ENCODE data around the gene ABHD13.
"Not testable (repeated sequence)": the region's sequence is repeated elsewhere in the genome, so short reads cannot be mapped to it uniquely, and the experiment has no call there.

ABHD13 gene

DNA sequence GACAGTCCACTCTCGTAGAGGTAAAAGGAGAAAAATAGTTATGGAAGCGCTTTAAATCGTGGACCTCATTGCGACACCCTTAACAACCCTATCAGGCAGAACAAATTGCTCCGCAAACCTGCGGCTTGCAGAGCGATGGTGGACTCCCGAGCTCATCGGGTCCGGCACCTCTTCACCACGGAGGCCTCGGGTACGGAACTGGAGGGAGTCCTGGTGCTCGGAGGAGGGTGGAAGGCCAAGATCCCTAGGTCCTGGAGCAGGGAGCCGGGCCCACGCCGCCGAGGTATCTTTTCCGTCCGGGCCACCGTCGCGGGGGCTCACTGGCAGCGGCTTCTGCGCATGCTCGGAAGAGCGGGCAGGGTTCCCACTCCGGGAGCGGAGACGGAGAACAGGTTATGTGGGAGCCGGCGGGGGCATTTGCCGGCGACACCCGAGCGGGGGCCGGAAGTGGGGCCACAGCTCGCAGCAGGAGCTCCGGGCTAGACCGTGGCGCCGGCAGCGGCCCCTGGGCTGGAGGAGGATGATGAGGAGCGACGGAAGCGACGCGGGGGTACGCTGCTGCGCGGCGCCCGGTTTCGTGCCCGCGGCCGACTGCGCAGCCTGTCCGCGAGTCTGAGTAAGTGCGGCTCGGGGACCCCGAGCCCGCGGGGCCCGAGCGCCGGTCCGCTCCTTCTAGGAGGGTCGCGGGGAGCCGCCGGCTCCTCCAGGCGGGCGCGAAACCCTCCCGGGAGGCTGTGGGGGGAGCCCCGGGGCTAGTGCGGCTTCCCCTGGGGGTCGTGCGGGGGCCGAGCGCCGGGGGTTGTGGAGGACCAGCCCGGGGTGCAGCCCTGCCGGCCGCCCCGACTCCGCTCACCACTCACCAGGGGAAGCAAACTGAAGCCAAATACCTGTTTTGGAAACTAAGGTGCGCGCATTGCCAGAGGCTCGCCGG is at the start of gene ABHD13:
ABHD13 (plus strand) TSS at position 349 of the 931 bp plus-strand sequence. CDS start 10,827 bp downstream, outside the sequence.
- DNase-seq (ENCODE audit: low read depth), result peak; percentile 69

DNA sequence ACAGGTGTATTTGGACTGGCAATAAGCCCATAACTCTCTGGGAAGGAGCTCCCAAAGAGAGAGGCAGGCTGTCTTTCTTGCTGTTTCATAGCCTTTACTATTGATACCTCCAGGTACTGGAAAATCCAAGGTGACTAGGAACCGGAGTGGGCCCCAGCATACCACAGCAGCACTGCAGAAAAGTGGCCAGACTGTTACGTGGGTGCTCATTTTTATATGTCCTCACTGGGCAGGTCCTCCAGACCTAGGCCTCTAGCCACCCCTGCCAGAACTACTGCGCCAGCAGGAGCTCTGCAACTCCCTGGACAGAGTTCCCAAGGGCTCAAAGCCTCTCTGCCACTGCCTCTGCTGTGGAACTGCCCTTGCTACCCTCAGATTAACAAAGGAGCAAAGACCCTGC is 49.3 kb upstream of the ABHD13 start:
- DNase-seq (ENCODE audit: low read depth), result no peak

DNA sequence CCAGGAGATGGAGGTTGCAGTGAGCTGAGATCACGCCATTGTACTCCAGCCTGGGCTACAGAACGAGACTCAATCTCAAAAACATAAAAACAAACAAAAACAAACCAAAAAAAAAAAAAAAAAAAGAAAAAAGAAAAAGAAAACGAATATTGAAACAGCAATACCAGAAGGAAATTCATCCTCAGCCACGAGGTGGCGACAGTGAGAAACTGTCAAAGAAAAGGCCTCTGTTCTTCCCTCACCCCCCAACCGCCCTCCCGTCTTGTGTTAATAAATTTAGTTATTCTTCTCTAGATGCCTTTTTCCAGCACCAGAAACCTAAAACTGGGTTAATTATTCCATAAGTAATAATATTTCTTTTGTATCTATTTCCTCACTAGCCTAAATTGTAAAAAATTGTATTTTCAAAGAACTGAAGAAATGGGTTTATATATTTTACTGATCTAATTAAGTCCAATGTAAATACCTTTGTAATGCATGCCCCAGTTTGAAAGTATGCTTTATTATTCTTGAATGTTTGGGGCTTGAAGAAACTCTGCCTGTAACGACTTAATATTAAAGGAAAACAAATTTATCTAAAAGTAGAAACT is 41.4 kb upstream of the ABHD13 start:
- DNase-seq (ENCODE audit: low read depth), result peak; percentile 32

DNA sequence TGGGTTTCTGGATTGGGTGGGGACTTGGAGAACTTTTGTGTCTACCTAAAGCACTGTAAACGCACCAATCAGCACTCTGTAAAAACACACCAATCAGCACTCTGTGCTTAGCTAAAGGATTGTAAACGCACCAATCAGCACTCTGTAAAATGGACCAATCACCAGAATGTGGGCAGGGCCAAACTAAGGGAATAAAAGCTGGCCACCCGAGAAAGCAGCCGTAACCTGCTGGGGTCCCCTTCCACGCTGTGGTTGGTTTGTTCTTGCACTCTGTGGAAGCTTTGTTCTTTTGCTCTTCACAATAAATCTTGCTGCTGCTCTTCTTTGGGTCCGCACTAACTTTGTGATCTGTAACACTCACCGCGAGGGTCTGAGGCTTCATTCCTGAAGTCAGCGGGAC is 40.1 kb upstream of the ABHD13 start:
- DNase-seq (ENCODE audit: low read depth), result no peak

GRCh38 chr13:108182652-108183051 is 35.5 kb upstream of the ABHD13 start:
- no peak for DNase-seq (ENCODE audit: low read depth)

DNA sequence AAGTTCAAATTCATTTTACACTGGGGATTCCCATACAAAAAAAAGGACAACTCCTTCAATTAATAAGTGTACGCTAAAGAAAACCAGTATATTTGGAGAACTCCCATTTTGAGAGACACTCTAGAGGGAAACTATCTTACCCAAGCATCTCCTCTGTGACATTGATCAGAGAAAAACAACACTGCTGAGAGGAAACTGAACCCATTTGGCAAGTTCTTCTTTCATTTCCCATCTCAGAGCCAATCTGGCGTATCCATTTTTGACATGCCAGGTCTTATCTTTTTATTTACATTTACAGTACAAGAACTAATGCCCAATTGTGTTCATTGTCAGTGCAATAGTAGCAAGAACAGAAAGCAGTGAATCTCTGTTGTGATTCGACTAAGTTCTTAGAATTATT is 33.0 kb upstream of the ABHD13 start:
- no peak for DNase-seq (ENCODE audit: low read depth)

GRCh38 chr13:108188260-108188659 is 29.9 kb upstream of the ABHD13 start:
- no peak for DNase-seq (ENCODE audit: low read depth)

- DNase-seq (ENCODE audit: low read depth), result no peak
Observed at GRCh38 chr13:108190897-108191296, 27.3 kb upstream of the ABHD13 start.

GRCh38 chr13:108193806-108194205 is 24.4 kb upstream of the ABHD13 start:
- DNase-seq (ENCODE audit: low read depth), result no peak

DNA sequence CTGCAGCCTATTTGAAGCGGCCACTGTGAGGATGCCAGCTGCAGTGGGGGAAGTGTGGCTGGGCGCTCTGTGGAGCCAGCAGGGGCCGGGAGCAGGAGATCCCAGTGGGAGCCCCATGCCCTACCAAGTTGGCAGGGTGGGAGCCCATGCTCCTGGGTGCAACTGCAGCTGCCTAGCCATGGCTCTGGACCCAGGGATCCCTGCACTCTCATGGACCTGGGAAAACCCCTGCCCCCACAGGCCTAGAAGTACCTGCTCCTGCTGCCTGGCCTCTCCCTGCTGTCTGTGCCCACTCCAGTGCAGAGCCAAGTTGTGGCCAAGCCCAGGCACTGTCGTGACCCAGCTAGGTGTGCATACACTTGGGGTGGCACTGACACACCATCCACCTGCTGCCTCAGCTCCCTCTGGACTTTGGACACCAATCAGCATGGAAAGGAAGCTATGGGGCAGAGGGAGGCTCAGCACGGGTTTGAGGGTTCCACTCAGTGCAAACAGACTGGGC is 23.7 kb upstream of the ABHD13 start:
- no peak for DNase-seq (ENCODE audit: low read depth)

DNA sequence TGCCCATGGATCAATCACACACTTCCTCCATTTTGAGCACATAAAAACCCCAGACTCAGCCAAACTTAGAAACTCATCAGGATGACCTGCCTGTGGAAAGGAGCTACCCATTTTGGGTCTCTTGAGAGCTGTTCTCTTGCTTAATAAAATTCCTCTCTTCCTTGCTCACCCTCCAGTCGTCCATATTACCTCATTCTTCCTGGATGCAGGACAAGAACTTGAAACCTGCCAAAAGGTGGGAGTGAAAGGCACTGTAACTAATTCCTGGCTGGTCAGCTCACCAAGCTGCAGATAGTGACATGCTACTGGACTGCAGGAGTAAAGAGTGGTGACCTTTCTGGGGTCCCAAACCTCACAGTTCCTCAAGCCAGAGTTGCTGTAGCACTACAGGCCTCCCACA is 23.0 kb upstream of the ABHD13 start:
- DNase-seq (ENCODE audit: low read depth), result no peak

DNA sequence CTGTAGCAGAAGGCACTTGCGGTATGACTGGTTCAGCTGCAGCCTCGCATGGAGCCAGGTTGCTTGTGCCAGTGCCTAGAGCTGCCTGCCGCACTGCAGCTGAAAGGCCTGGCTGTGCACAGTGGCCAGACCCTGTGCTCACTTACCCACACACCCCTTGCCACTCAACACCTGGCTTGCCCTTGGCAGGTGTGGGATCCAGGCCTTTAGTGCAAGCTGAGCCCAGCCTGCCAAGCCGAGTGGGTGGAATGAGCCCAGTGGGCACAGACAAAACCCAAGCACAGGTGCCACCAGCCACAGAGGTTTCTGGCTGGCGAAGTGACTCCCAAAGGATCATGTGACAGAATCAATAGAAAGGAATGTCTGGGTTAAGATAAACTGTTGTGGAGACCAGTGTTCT is 22.3 kb upstream of the ABHD13 start:
- DNase-seq (ENCODE audit: low read depth), result no peak

DNA sequence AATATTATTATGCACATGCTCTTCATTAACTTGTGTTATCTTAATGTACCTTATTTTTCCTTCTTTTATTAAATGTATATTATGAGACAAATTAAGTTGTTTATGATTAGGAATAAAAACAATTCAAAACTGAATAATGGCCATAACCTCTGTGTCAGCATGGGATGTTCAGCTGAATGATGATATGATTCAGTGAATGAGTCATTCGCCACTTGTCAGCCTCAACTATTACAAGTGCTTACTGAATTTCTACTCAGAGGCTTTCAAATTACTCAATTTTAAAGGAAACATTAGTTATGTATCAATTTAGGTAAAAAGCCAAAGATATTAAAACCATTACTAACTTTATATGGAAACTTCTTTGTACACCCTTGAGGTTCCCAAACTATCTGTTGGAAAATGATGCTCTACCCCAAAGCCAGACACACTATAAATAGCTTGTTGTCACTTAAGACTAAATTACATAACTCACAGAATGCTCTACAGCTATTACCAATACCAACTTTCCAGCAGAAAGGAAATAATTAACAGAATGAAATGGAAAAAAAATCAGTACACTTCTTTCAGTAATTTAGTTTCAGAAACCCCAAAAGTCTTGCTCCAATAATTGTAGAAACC is 17.3 kb upstream of the ABHD13 start:
- no peak for DNase-seq (ENCODE audit: low read depth)

GRCh38 chr13:108210551-108210950 is 7.6 kb upstream of the ABHD13 start:
- DNase-seq (ENCODE audit: low read depth), result no peak

GRCh38 chr13:108212886-108213285 is 5.3 kb upstream of the ABHD13 start:
- DNase-seq (ENCODE audit: low read depth), result no peak

DNA sequence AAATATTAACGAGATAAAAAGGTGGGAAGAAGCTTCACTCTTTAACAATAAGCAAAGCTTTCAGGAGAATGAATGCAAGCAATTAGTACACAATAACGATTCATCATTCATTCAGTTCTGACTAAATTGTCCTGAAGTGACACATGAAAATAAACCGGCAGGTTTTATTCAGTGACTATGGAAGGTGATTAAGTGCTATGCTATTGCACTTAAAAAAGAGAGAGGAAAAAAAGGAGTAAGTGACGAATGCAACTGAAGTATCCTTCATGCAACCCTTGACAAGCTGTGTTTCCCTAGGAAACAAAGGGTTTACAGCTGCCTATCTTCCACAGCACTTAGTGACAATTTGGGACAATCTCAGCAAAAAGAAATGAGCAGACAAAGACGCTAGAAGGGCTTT is 4.2 kb upstream of the ABHD13 start:
- no peak for DNase-seq (ENCODE audit: low read depth)

DNA sequence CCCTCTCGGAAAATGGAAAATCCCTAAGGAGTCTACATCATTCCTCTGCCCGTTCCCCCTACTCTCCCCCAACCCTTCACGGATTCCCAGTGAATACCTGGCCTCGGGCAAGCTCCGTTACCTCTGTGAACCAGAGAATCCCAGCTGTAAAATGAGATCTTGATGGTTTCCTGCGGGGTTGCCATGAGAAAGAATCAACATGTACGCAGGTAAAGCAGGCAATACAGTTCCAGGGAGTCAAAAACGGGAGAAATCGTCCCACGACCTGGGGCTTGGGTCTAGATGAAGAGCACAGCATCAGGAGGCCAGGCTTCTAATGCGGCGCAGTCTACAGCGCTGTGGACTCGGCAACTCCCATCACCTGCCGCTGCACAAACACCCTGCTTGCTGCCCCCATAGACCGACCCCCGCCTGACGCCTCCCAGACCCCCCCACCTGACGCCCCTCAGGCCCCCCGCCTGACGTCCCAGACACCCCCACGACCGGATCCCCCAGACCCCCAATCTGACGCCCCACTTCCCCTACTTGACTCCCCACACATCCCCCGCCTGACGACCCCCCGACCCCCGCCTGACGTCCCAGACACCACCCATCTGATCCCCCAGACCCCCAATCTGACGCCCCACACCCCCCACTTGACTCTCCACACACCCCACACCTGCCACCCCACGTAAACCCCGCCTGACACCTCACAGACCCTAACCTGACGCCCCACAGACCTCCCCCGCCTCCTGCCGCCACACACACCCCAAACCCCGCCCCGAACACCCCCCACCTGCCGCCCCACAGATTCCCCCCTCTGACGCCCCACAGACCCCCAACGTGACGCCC is 3.5 kb upstream of the ABHD13 start:
- DNase-seq (ENCODE audit: low read depth), result no peak

GRCh38 chr13:108215436-108215835 is 2.8 kb upstream of the ABHD13 start, which contains the start of gene LIG4:
TSS of gene LIG4 (minus strand) at chr13:108215536. CDS start at chr13:108211268, 4,268 bp downstream.
- DNase-seq (ENCODE audit: low read depth), result peak; percentile 79

DNA sequence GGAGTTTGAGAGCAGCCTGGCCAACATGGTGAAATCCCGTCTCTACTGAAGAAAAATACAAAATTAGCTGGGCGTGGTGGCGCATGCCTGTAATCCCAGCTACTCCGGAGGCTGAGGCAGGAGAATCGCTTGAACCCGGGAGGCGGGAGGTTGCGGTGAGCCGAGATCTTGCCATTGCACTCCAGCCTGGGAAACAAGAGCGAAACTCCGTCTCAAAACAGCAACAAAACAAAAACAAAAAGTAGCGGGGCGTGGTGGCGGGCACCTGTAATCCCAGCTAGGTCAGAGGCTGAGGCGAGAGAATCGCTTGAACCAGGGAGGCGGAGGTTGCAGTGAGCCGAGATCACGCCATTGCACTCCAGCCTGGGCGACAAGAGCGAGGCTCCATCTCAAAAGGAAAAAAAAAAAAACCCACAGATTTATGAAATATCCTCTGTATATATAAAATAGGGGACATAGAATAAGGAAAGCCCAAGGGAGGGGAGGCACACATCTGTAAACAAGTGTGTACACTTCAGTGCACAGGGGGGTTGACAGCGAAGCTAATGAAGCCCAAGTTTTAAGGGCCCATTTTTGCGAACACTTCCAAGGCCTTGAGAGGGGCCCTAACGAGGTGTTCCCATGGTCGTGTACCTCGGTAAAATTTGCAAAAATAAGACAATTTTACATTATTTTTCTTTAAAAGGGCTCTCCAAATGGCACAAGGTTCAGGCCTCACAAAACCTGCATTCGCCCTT is 717 bp upstream of the ABHD13 start:
- DNase-seq (ENCODE audit: low read depth), result not testable (repeated sequence)

- no peak for DNase-seq (ENCODE audit: low read depth)
Observed at GRCh38 chr13:108220041-108220440, 1.8 kb downstream of the ABHD13 start.
